Psoas muscle (tissue), 8 donors: ENCODE measurements around the gene EIF3D. TPM values are rescaled to one million over a fixed set of nuclear protein-coding genes. Genes with fewer than 3 reads are reported as not detected.

Experiments
- ATAC-seq, 4 donors: fragments of 200-7000 bp; cut with Tn5 transposase; one replicate each; pipeline ENCODE4 v1.9.1; 2020; ENCODE audit warnings: moderate library complexity in 3 of 4, mild to moderate bottlenecking in 2 of 4
- DNase-seq, 2 donors: peaks; one replicate each; pipeline ENCODE4 v3.0.0-alpha.2; 2020
- H3K27ac ChIP-seq: fragments of 200-600 bp; one replicate; pipeline ENCODE4 v1.8.0; 2022
- H3K27me3 ChIP-seq, 3 donors: fragments of 200-600 bp in 1 of 3; one replicate each; pipeline versions ENCODE4 v1.6.1 to v1.8.0; 2013 to 2022; ENCODE audit warnings: low read length in 2 of 3, mild to moderate bottlenecking in 2 of 3, moderate library complexity in 1 of 3; ENCODE audit not compliant: insufficient read depth in 3 of 3
- H3K36me3 ChIP-seq, 2 donors: fragments of 200-600 bp in 1 of 2; one replicate each; pipeline versions ENCODE4 v1.6.1 to v1.8.0; 2013 to 2022; ENCODE audit warnings: low read depth in 1 of 2, mild to moderate bottlenecking in 1 of 2, moderate library complexity in 1 of 2; ENCODE audit not compliant: insufficient read depth in 1 of 2
- H3K4me1 ChIP-seq: fragments of 200-600 bp; one replicate; pipeline ENCODE4 v1.8.0; 2022
- H3K4me3 ChIP-seq: fragments of 200-600 bp; one replicate; pipeline ENCODE4 v1.8.0; 2022; ENCODE audit warnings: mild to moderate bottlenecking
- H3K9me3 ChIP-seq: fragments of 200-600 bp; one replicate; pipeline ENCODE4 v1.8.0; 2022
- WGBS, 3 donors: extraction: QIAGEN DNeasy Blood & Tissue Kit; methylation state at CpG; one replicate each; pipeline versions ENCODE4 v1.1.6 to v1.1.7; 2013; 5-methylcytosine and 5-hydroxymethylcytosine counted together
- intact Hi-C, 2 donors: fragments of 100-400 bp; cut with DNase I; formaldehyde crosslinking; loops; one replicate each; pipeline versions ENCODE4 v1.11.0 to v1.14.2; 2022
- polyA plus RNA-seq, 3 donors: library from polyadenylated mRNA; stranded (reverse); fragments of 200-250 nt; gene quantifications; one replicate each; pipeline ENCODE4 v1.2.3, GENCODE V29; 2013
- total RNA-seq, 4 donors: library from RNA; stranded (reverse); fragmentation: NEBNext Ultra II Directional in 2 of 4; extraction: Animal tissue kit (Norgen Biotek cat#: 25700) in 2 of 4; gene quantifications; one replicate each; pipeline versions ENCODE4 v1.2.1 to v1.2.4, GENCODE V29; 2021 to 2023
- TF ChIP-seq, protein P1 (sequence below): fragments of 200-600 bp; IDR thresholded peaks from one replicate; pipeline ENCODE4 v1.8.0; 2022; ENCODE audit warnings: antibody characterized with exemption
- donor health status: healthy with polysubstance abuse.
- donor health status: DM: no; HTN: no; CAD: no; lungs with moderate emphysema.
- donor health status: Bipolar disorder and iron deficiency.
- donor health status: healthy.
- donor health status: DM: yes; HTN: yes; CAD: no.
- donor health status: DM: no; HTN: no; CAD: no.
- donor health status: DM: no; HTN: no; CAD: no.
- donor health status: DM: yes; HTN: yes; CAD: no.

EIF3D gene
- total and polyA plus RNA-seq, 7 donors, result 102 to 338 (median 120) TPM

DNA sequence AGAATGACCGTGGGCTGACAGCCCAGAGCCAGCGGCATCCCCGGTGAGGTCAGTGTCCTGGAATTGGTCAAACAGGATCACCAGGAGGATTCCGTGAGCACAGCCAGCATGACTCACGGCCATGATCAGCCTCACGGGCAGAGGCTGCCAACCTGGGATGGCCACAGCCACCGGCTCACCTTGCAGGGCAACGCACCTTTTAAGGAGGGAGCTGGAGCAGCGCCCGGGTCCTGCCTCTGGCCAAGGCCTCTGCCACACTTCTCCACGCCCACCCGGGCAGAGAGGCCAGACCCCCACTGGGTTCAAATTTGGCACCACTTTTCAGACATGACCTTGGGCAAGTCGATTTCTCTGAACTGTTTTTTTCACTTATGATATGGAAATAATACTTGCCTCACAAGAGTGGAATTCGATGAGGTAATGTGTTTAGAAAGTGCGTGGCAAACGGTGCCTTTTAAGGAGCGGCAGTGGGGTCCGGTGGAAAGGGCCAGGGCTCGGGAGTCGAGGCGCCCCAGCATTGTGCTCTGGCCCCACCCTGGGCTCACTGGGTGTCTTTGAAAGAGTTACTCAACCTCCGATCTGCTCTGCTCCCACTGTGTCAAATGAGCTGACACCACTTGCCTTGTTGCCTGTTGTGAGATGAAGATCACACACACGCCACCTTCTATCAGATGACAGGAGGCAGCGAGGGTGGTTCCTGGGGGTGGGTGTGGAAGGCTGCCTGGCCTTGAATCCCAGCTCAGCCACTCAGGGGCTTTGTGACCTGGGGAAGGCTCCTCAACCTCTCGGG lies 63.5 kb downstream of the EIF3D start:
- H3K27ac ChIP-seq, result peak overlapping the region; percentile 97
- TF ChIP-seq, protein P1, sequence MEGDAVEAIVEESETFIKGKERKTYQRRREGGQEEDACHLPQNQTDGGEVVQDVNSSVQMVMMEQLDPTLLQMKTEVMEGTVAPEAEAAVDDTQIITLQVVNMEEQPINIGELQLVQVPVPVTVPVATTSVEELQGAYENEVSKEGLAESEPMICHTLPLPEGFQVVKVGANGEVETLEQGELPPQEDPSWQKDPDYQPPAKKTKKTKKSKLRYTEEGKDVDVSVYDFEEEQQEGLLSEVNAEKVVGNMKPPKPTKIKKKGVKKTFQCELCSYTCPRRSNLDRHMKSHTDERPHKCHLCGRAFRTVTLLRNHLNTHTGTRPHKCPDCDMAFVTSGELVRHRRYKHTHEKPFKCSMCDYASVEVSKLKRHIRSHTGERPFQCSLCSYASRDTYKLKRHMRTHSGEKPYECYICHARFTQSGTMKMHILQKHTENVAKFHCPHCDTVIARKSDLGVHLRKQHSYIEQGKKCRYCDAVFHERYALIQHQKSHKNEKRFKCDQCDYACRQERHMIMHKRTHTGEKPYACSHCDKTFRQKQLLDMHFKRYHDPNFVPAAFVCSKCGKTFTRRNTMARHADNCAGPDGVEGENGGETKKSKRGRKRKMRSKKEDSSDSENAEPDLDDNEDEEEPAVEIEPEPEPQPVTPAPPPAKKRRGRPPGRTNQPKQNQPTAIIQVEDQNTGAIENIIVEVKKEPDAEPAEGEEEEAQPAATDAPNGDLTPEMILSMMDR, result no peak
- no peaks in the 10 kb centered on the region for H3K9me3 ChIP-seq
- H3K27me3 ChIP-seq, result no peaks in the 10 kb centered on the region
- 21 to 30% (median 24%) methylated on average over 25 of the region's 25 CpGs for WGBS, 3 donors
- no peaks in the 10 kb centered on the region for H3K36me3 ChIP-seq
- ATAC-seq (peak; percentile 74 to 88 (median 82)), DNase-seq (peak; percentile 91 to 95)
- peak overlapping the region; percentile 19 for H3K4me3 ChIP-seq
- peaks cover 96% of the 10 kb centered on the region for H3K4me1 ChIP-seq
- intact Hi-C loops, result loop anchor here in 1 of 2 donors (2.0 kb wide), 1 partner anchor 79 kb away; the partner anchor contains the start of gene MYH9

DNA sequence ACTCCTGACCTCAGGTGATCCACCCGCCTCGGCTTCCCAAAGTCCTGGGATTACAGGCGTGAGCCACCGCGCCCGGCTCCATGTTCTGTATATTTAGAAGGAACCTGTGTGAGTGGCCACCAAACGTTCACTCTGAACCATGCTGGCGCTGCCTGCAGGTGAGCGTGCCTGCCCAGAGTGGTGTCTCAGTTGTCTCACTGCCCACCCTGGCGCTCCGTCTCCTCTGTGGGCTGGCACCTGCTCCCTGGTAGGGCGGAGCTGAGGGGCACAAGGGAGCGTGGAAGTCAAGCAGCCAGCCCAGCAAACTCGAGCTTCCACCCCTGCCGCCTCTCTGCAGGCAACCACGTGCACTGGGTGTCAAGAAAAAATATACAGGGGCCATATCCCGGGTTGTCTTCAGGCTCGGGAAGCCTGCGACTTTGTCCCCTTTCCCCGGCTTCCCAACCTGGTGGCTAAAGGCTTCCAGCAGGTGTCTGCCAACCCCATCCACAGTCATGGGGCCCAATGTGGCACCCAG lies 64.2 kb downstream of the EIF3D start:
- peak; percentile 4 to 35 (median 16) for ATAC-seq
- Histone ChIP-seq H3K27me3 (no peaks in the 10 kb centered on the region), H3K36me3 (no peaks in the 10 kb centered on the region), H3K27ac (peak overlapping the region; percentile 97), H3K4me1 (peaks cover 89% of the 10 kb centered on the region), H3K9me3 (no peaks in the 10 kb centered on the region), H3K4me3 (no peak overlapping the region)
- DNase-seq, result peak in 1 of 2 donors; percentile 71
- WGBS, 3 donors, result 32 to 51% (median 35%) methylated on average over 20 of the region's 20 CpGs
- intact Hi-C loops, result loop anchor here (2.0 to 5.0 kb wide), 2 partner anchors 77 to 78 kb away; partner anchors contain the start of gene MYH9 (in 2 of the 2)
- TF ChIP-seq, protein P1, result no peak

DNA sequence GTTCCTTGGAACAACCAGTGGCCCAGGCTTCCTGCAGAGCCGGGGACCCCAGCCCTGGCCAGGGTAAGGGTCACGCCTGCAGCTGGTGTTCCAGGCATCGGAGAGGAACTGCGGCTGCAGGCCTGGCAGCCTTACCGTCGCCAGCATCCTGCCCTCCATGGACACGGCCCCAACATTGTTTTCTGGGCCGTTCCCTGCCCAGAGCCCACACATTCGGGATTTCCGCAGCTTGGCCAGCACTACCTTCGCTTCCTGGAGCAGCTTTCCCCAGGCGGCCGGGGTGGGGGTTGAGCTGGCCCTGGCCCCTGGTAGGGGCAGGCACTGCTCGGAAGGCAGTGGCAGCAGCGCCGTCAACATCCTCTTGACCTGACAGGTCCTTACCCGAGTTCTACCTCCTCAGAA lies 65.2 kb downstream of the EIF3D start:
- Histone ChIP-seq H3K27me3 (no peaks in the 10 kb centered on the region), H3K4me1 (peaks cover 81% of the 10 kb centered on the region), H3K27ac (peak overlapping the region; percentile 97), H3K9me3 (no peaks in the 10 kb centered on the region), H3K4me3 (no peak overlapping the region), H3K36me3 (no peaks in the 10 kb centered on the region)
- TF ChIP-seq, protein P1, result no peak
- DNase-seq (peak; percentile 52 to 76), ATAC-seq (no peak)
- intact Hi-C loops, result loop anchor here (2.0 to 5.0 kb wide), 2 partner anchors 76 to 77 kb away; partner anchors contain the start of gene MYH9 (in 2 of the 2)
- WGBS, 3 donors, result 36 to 55% (median 39%) methylated on average over 17 of the region's 17 CpGs

DNA sequence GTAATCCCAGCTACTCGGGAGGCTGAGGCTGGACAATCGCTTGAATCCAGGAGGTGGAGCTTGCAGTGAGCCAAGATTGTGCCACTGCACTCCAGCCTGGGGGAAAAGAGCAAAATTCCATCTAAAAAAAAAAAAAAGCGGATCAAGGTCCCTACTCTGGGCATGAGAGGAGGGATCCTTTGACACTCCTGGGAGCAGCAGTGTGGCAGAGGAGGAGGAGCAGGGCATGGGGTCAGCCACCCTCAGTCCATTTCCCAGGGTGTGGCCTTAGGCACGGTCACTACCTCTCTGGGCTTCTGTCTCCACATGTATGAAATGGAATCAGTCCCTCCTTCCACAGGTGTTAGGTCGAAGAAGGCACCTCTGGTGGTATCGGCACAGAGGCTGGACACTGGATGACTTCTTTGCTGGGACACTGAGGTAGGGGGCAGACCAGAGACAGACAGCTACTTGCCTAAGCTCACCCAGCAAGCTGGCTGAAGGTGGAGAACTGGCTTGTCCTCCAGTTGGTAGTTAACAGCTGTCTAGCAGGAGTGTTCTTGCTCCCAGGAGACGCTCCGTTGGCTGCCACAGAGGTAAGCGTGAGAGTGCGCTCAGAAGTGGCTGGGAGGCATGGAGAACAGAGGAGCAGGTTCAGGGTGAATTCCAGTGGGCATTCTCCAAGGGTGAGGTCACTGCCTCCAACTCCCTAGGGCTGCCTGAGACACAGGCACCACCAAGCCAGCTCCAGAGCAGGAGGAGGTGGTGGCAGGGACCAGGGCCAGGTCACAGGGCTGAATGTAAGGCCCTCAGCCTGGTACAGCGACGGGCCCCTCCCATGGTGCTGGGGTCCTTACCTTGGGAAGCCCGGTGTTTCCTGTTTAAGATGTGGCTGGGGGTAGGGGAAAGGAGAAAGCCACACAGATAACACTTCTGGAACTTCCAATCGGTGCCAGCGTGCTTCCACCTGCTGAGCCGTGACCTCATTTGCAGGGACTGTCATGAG lies 67.0 kb downstream of the EIF3D start:
- WGBS, 3 donors, result 22 to 44% (median 31%) methylated on average over 15 to 16 of the region's 16 CpGs
- Histone ChIP-seq H3K36me3 (no peaks in the 10 kb centered on the region), H3K4me3 (no peak overlapping the region), H3K9me3 (no peaks in the 10 kb centered on the region), H3K27me3 (no peaks in the 10 kb centered on the region), H3K27ac (peak overlapping the region; percentile 97), H3K4me1 (peaks cover 75% of the 10 kb centered on the region)
- DNase-seq (peak; percentile 54 to 77), ATAC-seq (peak; percentile 45 to 75 (median 62))
- intact Hi-C loops, result loop anchor here in 1 of 2 donors (5.0 kb wide), 1 partner anchor 75 kb away; the partner anchor contains the start of gene MYH9
- TF ChIP-seq, protein P1, result no peak

Other genes starting within 250 kb of the EIF3D start
- gene MYH9, start 141.2 kb downstream of the EIF3D start, total RNA-seq, result 100 to 1,000 TPM in 3 of 4 donors, 10 to 100 TPM in 1; 92.0 to 214 (median 179) TPM
- 10 to 100 TPM; 35.6 to 89.3 (median 56.3) TPM for gene MYH9, start 141.2 kb downstream of the EIF3D start, polyA plus RNA-seq
- gene TXN2, start 47.5 kb downstream of the EIF3D start, total RNA-seq, result 100 to 1,000 TPM in 3 of 4 donors, 10 to 100 TPM in 1; 83.9 to 146 (median 112) TPM
- 100 to 1,000 TPM; 109 to 155 (median 115) TPM for gene TXN2, start 47.5 kb downstream of the EIF3D start, polyA plus RNA-seq
- 10 to 100 TPM in 1 of 4 donors, 1 to 10 TPM in 3; 6.4 to 10.2 (median 7.9) TPM for gene FOXRED2, start 22.1 kb downstream of the EIF3D start, total RNA-seq
- 1 to 10 TPM; 3.3 to 9.0 (median 5.0) TPM for gene FOXRED2, start 22.1 kb downstream of the EIF3D start, polyA plus RNA-seq
- gene CACNG2, start 174.6 kb upstream of the EIF3D start, total RNA-seq, result not detected
- not detected for gene CACNG2, start 174.6 kb upstream of the EIF3D start, polyA plus RNA-seq
- 10 to 100 TPM in 2 of 4 donors, 1 to 10 TPM in 2; 6.0 to 16.7 (median 8.5) TPM for gene IFT27, start 247.0 kb upstream of the EIF3D start, total RNA-seq
- gene IFT27, start 247.0 kb upstream of the EIF3D start, polyA plus RNA-seq, result 10 to 100 TPM in 1 of 3 donors, 1 to 10 TPM in 2; 5.6 to 12.2 (median 7.4) TPM